Measurements from ENCODE around the gene SMIM7. TPM values are rescaled to one million over a fixed set of nuclear protein-coding genes. Genes with fewer than 3 reads are reported as not detected.

Gene SMIM7
- total and polyA plus RNA-seq, 12 donors: 32.0 to 68.1 (median 39.2) TPM

GRCh38 chr19:16688084-16688483, 28.1 kb upstream of the SMIM7 start:
- TF ChIP-seq CTCF (IDR thresholded peaks at IDR 0.05): no peak
- 94% methylated on average over 12 of the region's 12 CpGs for WGBS, 2 donors
- ATAC-seq: no peak
- Histone ChIP-seq H3K4me3 (no peak overlapping the region), H3K27me3 (no peaks in the 10 kb centered on the region), H3K36me3 (peaks cover 0 to 6% (median 0%) of the 10 kb centered on the region in 9 donors), H3K9me3 (peaks cover 0 to 16% (median 0%) of the 10 kb centered on the region in 11 donors), H3K27ac (no peak overlapping the region), H3K4me1 (no peaks in the 10 kb centered on the region)
- intact Hi-C loops (cut with DNase I): no loop called here
- no peak for DNase-seq

GRCh38 chr19:16684216-16684615, 24.3 kb upstream of the SMIM7 start:
- Histone ChIP-seq H3K27me3 (no peaks in the 10 kb centered on the region), H3K9me3 (peaks cover 0 to 20% (median 4%) of the 10 kb centered on the region in 11 donors), H3K27ac (no peak overlapping the region), H3K36me3 (peaks cover 0 to 41% (median 25%) of the 10 kb centered on the region in 9 donors), H3K4me1 (no peaks in the 10 kb centered on the region), H3K4me3 (no peak overlapping the region)
- ATAC-seq: no peak
- intact Hi-C loops (cut with DNase I): no loop called here
- no peak for DNase-seq
- no peak for TF ChIP-seq CTCF (IDR thresholded peaks at IDR 0.05)
- 92 to 96% methylated on average over 3 of the region's 3 CpGs for WGBS, 2 donors

- Histone ChIP-seq H3K4me3 (no peak overlapping the region), H3K27me3 (no peaks in the 10 kb centered on the region), H3K4me1 (no peaks in the 10 kb centered on the region), H3K36me3 (peaks cover 0 to 45% (median 25%) of the 10 kb centered on the region in 9 donors), H3K27ac (no peak overlapping the region), H3K9me3 (peaks cover 0 to 18% (median 4%) of the 10 kb centered on the region in 11 donors)
- intact Hi-C loops (cut with DNase I): no loop called here
- TF ChIP-seq CTCF (IDR thresholded peaks at IDR 0.05): no peak
- 98 to 100% methylated on average over 2 of the region's 2 CpGs for WGBS, 2 donors
- no peak for ATAC-seq
- DNase-seq: no peak
These were observed 22.6 kb upstream of the SMIM7 start for GRCh38 chr19:16682539-16682938.

GRCh38 chr19:16679811-16680210, 19.9 kb upstream of the SMIM7 start:
- Histone ChIP-seq H3K27me3 (no peaks in the 10 kb centered on the region), H3K27ac (no peak overlapping the region), H3K4me3 (no peak overlapping the region), H3K36me3 (peaks cover 0 to 52% (median 25%) of the 10 kb centered on the region in 9 donors), H3K4me1 (peaks cover 0 to 12% (median 0%) of the 10 kb centered on the region in 9 donors), H3K9me3 (peaks cover 0 to 15% (median 4%) of the 10 kb centered on the region in 11 donors)
- no peak for DNase-seq
- ATAC-seq: no peak
- intact Hi-C loops (cut with DNase I): no loop called here
- WGBS, 2 donors: 95% methylated on average over 11 of the region's 11 CpGs
- no peak for TF ChIP-seq CTCF (IDR thresholded peaks at IDR 0.05)
